HG03378 (cell line): ENCODE data around the gene SLC24A3.

Source experiments
- ATAC-seq: cut with Tn5 transposase; IDR thresholded peaks from one replicate; pipeline ENCODE4 v1.9.1; 2021; ENCODE audit warnings: mild to moderate bottlenecking, moderate library complexity; ENCODE audit not compliant: unreplicated experiment

SLC24A3 gene

DNA sequence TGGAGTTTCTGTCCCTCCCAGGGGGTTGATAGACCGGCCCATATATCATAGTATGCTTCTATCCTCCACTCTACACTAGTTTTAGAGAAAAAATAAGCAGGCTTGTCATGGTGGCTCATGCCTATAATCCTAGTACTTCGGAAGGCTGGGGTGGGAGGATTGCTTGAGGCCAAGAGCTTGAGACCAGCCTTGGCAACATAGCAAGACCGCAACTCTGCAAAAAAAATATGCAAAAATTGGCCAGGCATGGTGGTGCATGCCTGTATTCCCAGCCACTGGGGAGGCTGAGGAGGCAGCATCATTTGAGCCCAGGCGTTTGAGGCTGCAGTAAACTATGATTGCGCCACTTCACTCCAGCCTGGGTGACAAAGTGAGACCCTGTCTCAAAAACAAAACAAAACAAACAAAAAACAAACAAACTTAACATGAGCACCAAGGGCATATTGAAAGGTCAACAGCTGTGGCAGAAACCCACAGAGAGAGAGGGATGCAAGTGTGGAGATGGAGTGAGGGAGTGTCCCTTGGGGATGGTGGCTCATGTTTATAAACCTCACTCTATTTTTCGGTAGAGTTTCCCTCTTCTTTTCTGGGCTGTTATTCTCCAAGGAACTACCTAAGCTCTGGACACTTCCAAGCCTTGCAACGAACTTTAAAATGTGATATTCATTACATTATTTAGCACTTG is 24.1 kb downstream of the SLC24A3 start:
- ATAC-seq = no peak

GRCh38 chr20:19241440-19241839 is 29.0 kb downstream of the SLC24A3 start:
- no peak for ATAC-seq

GRCh38 chr20:19244291-19244690 is 31.8 kb downstream of the SLC24A3 start:
- ATAC-seq = no peak

- ATAC-seq = no peak
These were observed 36.9 kb downstream of the SLC24A3 start for GRCh38 chr20:19249106-19249879.

DNA sequence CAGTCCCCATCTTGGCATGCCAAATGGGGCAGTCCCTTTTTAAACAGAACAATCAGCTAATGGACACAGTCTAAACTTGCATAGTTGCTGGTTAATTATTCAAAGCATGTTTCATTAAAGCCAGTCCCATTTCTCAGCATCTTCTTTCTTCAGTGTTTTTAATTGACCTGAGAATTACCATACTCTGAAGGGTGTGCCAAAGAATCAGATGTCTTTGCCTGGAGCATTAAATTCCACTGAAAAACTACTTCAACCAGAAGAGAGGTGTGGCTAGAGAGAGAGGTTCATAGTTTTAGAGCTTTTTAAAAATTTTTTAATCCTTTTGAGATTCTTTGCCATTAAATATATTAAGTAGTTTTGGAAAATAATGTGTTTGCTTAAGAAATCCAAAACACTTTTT is 37.9 kb downstream of the SLC24A3 start:
- ATAC-seq = no peak

DNA sequence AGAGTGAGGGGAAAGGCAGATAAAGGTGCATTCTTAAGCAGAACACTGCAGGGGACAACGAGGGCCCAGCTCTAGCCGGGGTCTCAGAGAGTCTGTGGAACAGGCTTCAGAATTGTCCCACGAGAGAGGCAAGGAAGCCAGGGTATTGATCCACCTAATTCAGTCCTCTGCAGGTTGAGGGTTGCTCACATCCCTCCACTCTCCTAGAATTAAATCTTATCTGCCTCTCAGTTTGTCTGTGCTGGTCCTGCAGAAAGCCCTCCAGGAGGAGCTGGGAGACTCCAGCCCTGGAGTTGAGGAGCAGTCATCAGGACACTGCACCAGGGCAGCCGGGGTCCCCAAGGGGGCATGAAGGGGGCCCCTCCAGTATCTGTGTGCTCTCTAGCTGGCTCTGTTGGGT is 39.1 kb downstream of the SLC24A3 start:
- no peak for ATAC-seq

DNA sequence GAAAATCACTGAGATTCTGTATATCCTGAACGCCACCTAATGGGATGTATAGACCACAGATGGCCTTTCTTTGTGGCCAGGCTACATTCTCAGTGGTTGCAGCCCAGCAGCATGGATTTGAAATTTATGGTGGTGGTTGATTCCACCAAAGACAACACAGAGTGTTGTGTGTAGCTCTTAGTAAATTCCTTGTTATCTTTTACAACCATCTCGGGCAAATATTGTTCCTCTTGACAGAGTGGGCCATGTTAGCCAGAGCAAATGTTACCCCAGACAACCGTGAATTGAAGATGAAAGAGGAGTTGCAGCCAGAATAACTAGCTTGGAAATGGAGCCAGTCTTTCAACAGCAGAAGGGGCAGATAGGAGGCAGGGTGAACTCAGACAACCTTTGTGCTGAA is 39.5 kb downstream of the SLC24A3 start:
- ATAC-seq = no peak

GRCh38 chr20:19252451-19253120 is 40.1 kb downstream of the SLC24A3 start:
- no peak for ATAC-seq

- ATAC-seq = no peak
These were observed 40.9 kb downstream of the SLC24A3 start for GRCh38 chr20:19253316-19253715.

GRCh38 chr20:19253916-19254820 is 41.7 kb downstream of the SLC24A3 start:
- ATAC-seq = no peak

DNA sequence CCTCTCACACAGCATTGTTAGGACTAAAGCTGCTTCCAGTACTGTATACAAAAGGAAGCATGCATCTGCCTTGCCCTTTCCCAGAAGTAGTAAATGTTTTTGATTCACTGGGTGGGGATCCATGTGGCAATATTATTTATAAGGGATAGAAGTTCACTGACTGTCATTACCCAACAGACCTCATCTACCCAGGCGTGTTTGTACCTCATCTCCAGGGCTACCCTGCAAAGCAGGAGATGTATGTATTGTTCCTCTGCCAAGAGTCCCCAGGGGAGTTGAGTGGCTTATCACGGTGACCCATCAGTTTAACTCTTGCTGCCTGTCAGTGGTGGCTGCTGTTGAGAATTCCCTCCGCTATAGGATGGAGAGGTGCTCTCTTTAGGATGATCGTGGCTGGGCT is 42.5 kb downstream of the SLC24A3 start:
- no peak for ATAC-seq

- ATAC-seq = no peak
These were observed 43.6 kb downstream of the SLC24A3 start for GRCh38 chr20:19256085-19256484.

DNA sequence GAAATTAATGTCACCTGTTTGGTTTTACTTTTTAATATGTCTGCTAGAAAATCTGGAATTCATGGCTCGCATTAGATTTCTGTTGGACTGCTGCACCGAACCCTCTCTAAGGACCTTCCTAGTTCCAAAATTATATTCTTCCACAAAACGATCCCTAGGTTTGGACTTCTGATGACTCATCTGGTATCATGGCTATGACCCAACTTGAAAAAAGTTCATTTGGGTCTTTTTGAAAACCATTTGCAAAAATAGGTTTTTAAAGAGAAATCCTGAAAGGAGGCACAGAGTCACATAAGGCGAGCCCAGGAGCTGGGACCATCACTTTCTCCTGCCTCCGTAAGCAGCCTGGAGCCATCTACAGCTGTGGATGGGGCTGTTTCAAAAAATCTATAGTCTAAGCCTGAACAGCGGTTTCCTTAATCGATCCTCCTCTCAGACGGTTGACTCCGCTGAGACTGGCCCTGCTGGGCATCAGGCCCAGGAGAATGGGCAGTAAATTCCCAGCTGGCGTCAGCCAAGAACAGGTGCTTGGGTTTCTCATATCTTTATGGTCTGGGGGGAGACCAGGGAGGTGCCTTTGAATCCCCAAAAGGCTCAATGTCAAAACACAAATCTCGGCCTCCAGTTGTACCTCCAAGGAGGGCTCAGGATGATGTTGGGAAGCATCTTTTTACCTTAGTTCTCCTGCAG is 44.6 kb downstream of the SLC24A3 start:
- ATAC-seq = no peak

- no peak for ATAC-seq
These were observed 45.4 kb downstream of the SLC24A3 start for GRCh38 chr20:19257865-19258264.

DNA sequence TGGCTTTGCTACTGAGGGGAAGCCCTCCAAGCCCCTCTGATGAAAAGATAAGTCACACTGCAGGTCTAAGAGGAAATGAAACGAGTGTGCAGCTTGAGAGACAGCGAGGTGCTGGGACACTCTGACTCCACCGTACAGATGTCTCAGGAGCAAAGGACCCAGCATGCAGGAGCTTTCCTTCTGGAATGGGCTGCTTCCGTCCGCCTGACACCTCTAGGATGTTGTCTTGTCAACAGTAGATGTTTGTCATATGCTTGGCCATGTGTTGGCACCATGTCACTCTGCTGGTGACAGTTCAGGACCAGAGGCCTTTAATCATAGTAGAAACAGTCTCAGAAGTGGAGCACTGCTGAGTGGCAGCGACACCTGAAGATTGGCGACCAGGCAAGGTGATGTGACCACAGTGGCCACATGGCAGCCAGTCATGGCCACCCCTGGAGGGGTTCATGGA is 46.7 kb downstream of the SLC24A3 start:
- ATAC-seq = no peak

GRCh38 chr20:19260412-19261090 is 48.1 kb downstream of the SLC24A3 start:
- ATAC-seq = no peak

DNA sequence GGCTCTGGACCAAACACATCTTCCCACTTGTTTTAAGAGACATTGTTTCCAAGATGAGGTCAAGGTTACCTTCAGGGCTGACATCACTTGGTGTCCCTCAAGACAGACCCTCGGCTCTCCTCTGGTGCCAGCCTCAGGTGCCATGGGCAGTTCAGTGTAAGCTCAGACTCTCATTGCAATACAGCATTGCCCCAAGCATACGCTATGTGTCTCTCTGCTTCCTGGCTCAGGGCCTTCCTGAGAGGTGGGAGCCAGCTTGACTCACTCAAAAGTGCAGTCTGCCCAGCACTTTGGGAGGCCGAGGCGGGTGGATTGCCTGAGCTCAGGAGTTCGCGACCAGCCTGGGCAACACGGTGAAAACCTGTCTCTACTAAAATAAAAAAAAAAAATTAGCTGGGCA is 51.7 kb downstream of the SLC24A3 start:
- ATAC-seq = no peak

- ATAC-seq = no peak
These were observed 53.4 kb downstream of the SLC24A3 start for GRCh38 chr20:19265646-19266374.

- no peak for ATAC-seq
These were observed 56.0 kb downstream of the SLC24A3 start for GRCh38 chr20:19268426-19268825.
